Measurements from ENCODE around the gene PALM. TPM values are rescaled to one million over a fixed set of nuclear protein-coding genes. Genes with fewer than 3 reads are reported as not detected.

PALM gene
- total and polyA plus RNA-seq, 9 of the 15 experiments (the other 6 are each of a cell fraction or from before 2014, with no cell fraction given), result 0.04 to 6.6 (median 1.7) TPM

GRCh38 chr19:784541-784940, 75.8 kb downstream of the PALM start:
- in situ Hi-C loops (cut with MboI), result no loop called here
- 85% methylated on average over 13 of the region's 13 CpGs for WGBS (ENCODE audit: insufficient coverage, low coverage, missing lambda C conversion rate)
- no peak overlapping the region for H3K4me2 ChIP-seq (ENCODE audit: insufficient read depth, low read length)
- CTCF ChIA-PET (ENCODE audit: low intra/inter-chr PET ratio), result no interaction called here
- H3K9me1 ChIP-seq (ENCODE audit: control insufficient read depth, insufficient read depth, low read length), result no peaks in the 10 kb centered on the region
- no peak overlapping the region for H2AFZ ChIP-seq (ENCODE audit: low read depth, low read length)
- FAIRE-seq (no peak), DNase-seq (ENCODE audit: extremely low read depth in 1 of 4, low spot score in 3 of 4) (no peak), ATAC-seq (no peak)
- H3K27me3 ChIP-seq (ENCODE audit: control insufficient read depth in 2 of 2, insufficient read depth in 2 of 2, low read length in 2 of 2), result no peaks in the 10 kb centered on the region
- no peaks in the 10 kb centered on the region for H3K79me2 ChIP-seq (ENCODE audit: control insufficient read depth, insufficient read depth, low read length)
- H3K27ac ChIP-seq (ENCODE audit: extremely low read depth, low read depth, low read length), result no peak overlapping the region
- 0 out of 4 replicates have a peak overlapping the region, but pooled peaks of 1 of the 2 experiments have one; percentile 24 for H3K9ac ChIP-seq (ENCODE audit: insufficient read depth in 1 of 2, low read depth in 2 of 2, low read length in 2 of 2)
- no peaks in the 10 kb centered on the region for H3K9me3 ChIP-seq (replicated peaks; ENCODE audit: control insufficient read depth, insufficient read depth, low read depth, low read length)
- POLR2A ChIA-PET, result interaction anchor here (0.9 kb wide), 1 partner anchor 16 kb away, joined by 3 read pairs; no protein-coding TSS in a partner anchor
- BruUV-seq (replicated peaks), result no TSS peak
- no peaks in the 10 kb centered on the region for H3K36me3 ChIP-seq (ENCODE audit: control insufficient read depth, insufficient read depth, low read length)
- H3K4me1 ChIP-seq (replicated peaks in 1 of 2; ENCODE audit: control insufficient read depth in 2 of 2, insufficient read depth in 2 of 2, low read length in 2 of 2), result peaks cover 12 to 47% of the 10 kb centered on the region in 2 experiments
- intact Hi-C loops (cut with micrococcal nuclease), result no loop called here
- no peaks in the 10 kb centered on the region for H4K20me1 ChIP-seq (replicated peaks; ENCODE audit: control insufficient read depth, insufficient read depth, low read length)
- no peak overlapping the region for H3K4me3 ChIP-seq
- no peak for TF ChIP-seq ZNF146 (CRISPR knock-in tag; IDR thresholded peaks at IDR 0.05; ENCODE audit: unreplicated experiment)
- TF ChIP-seq ZBTB5 (IDR thresholded peaks at IDR 0.05), result no peak
- TF ChIP-seq ZMIZ1 (IDR thresholded peaks at IDR 0.05; ENCODE audit: low read depth in 2 of 2, low read length in 2 of 2), result no peak
- no peak for TF ChIP-seq HCFC1 (IDR thresholded peaks at IDR 0.05; ENCODE audit: low read depth, low read length)
- TF ChIP-seq ZNF436 (CRISPR knock-in tag; IDR thresholded peaks at IDR 0.05), result no peak
- no peak for TF ChIP-seq ZNF449 (CRISPR knock-in tag; IDR thresholded peaks at IDR 0.05)
- TF ChIP-seq POU5F1 (IDR thresholded peaks at IDR 0.05; ENCODE audit: borderline replicate concordance, low read depth, low read length, partially characterized antibody), result no peak
- TF ChIP-seq ARID3A (IDR thresholded peaks at IDR 0.05; ENCODE audit: borderline replicate concordance, low read depth, low read length), result no peak
- TF ChIP-seq ZNF354B (CRISPR knock-in tag; IDR thresholded peaks at IDR 0.05), result no peak
- no peak for TF ChIP-seq CBX1 (IDR thresholded peaks at IDR 0.05; ENCODE audit: low read depth)
- no peak for TF ChIP-seq ZNF133 (CRISPR knock-in tag; IDR thresholded peaks at IDR 0.05)

All from K562 (cell line).